HepG2 (cell line): ENCODE results near the gene SNPH. TPM values are rescaled to one million over a fixed set of nuclear protein-coding genes. Genes with fewer than 3 reads are reported as not detected.
A peak's percentile ranks its signal among the peaks of the same experiment; 100 is the strongest.

Experiments
- BCL3 ChIP-seq: sonication (generic); formaldehyde crosslinking; IDR thresholded peaks from 2 replicates; pipeline ENCODE4 v1.5.1; 2020; ENCODE audit warnings: mild to moderate bottlenecking, missing genetic modification reagents, moderate library complexity
- DRAP1 ChIP-seq: IDR thresholded peaks from 2 replicates; pipeline ENCODE4 v1.6.1; 2016; ENCODE audit warnings: missing genetic modification reagents, missing compliant biosample characterization
- E2F5 ChIP-seq: sonication (generic); formaldehyde crosslinking; conservative IDR thresholded peaks from 2 replicates; pipeline ENCODE4 v1.4.0; 2020; ENCODE audit warnings: missing genetic modification reagents
- FOXC1 ChIP-seq: sonication (generic); formaldehyde crosslinking; IDR thresholded peaks from 2 replicates; pipeline ENCODE4 v1.8.0; 2022; ENCODE audit warnings: mild to moderate bottlenecking, missing genetic modification reagents, borderline replicate concordance
- GABPB1 ChIP-seq: IDR thresholded peaks from 2 replicates; pipeline ENCODE4 v1.6.1; 2016; ENCODE audit warnings: mild to moderate bottlenecking, missing genetic modification reagents, moderate library complexity, missing compliant biosample characterization
- KLF13 ChIP-seq: sonication (generic); formaldehyde crosslinking; IDR thresholded peaks from 2 replicates; pipeline ENCODE4 v1.4.0; 2020; ENCODE audit warnings: mild to moderate bottlenecking, missing genetic modification reagents
- MAFK ChIP-seq, 2 experiments: IDR thresholded peaks in 1 of 2; conservative IDR thresholded peaks in 1 of 2; 2 replicates each; pipeline ENCODE4 v1.6.1; 2011; ENCODE audit warnings: improper control_type of control experiment in 2 of 2, low read length in 2 of 2
- PAX8 ChIP-seq: sonication (generic); formaldehyde crosslinking; IDR thresholded peaks from 2 replicates; pipeline ENCODE4 v1.8.0; 2022; ENCODE audit warnings: mild to moderate bottlenecking, missing genetic modification reagents, borderline replicate concordance
- PHB2 ChIP-seq: fragments of 450-650 bp; IDR thresholded peaks from 2 replicates; pipeline ENCODE4 v1.6.1; 2018; ENCODE audit not compliant: partially characterized antibody
- POGZ ChIP-seq: sonication (generic); formaldehyde crosslinking; IDR thresholded peaks from 2 replicates; pipeline ENCODE4 v1.4.0; 2020; ENCODE audit warnings: mild to moderate bottlenecking, missing genetic modification reagents
- TARDBP ChIP-seq: sonication (generic); formaldehyde crosslinking; IDR thresholded peaks from 2 replicates; pipeline ENCODE4 v1.8.0; 2022; ENCODE audit warnings: mild to moderate bottlenecking, missing genetic modification reagents
- TCF12 ChIP-seq, 2 experiments: fragments of 450-650 bp in 1 of 2; sonication (generic) in 1 of 2; formaldehyde crosslinking in 1 of 2; IDR thresholded peaks; 2 replicates each; pipeline versions ENCODE4 v1.6.1 to v1.8.0; 2017 to 2022; ENCODE audit warnings: antibody characterized with exemption in 1 of 2, mild to moderate bottlenecking in 1 of 2, missing genetic modification reagents in 1 of 2, moderate library complexity in 1 of 2
- TCF7L2 ChIP-seq: IDR thresholded peaks from 2 replicates; pipeline ENCODE4 v1.6.1; 2011; ENCODE audit warnings: mild to moderate bottlenecking, low read depth, low read length, moderate library complexity
- ZNF12 ChIP-seq: sonication (generic); formaldehyde crosslinking; IDR thresholded peaks from 2 replicates; pipeline ENCODE4 v1.5.0; 2020; ENCODE audit warnings: missing genetic modification reagents
- ZNF687 ChIP-seq: sonication (generic); formaldehyde crosslinking; IDR thresholded peaks from 2 replicates; pipeline ENCODE4 v1.5.1; 2020; ENCODE audit warnings: mild to moderate bottlenecking, missing genetic modification reagents, moderate library complexity
- ZNF839 ChIP-seq: sonication (generic); formaldehyde crosslinking; IDR thresholded peaks from 2 replicates; pipeline ENCODE4 v1.4.0; 2020; ENCODE audit warnings: missing genetic modification reagents, mild to moderate bottlenecking, borderline replicate concordance
- ZSCAN29 ChIP-seq: sonication (generic); formaldehyde crosslinking; conservative IDR thresholded peaks from 2 replicates; pipeline ENCODE4 v1.4.0; 2020; ENCODE audit warnings: mild to moderate bottlenecking, missing genetic modification reagents
- polyA plus RNA-seq, 8 experiments: library from polyadenylated mRNA; depleted of rRNA in 3 of 8; stranded (reverse) in 7 of 8; unstranded in 1 of 8; fragments of >200 nt; fragmentation: Illumina TruSeq in 4 of 8; extraction: Trizol in 4 of 8; gene quantifications; 2 replicates each; pipeline versions ENCODE4 v1.2.1 to v1.2.3, GENCODE V29; 2011 to 2016; ENCODE audit warnings: low read depth in 4 of 8, missing spikeins in 1 of 8, mixed read lengths in 1 of 8; ENCODE audit not compliant: insufficient read depth in 1 of 8
- total RNA-seq, 5 experiments: library from RNA; depleted of rRNA; stranded (reverse); fragments of >200 nt; fragmentation: Illumina TruSeq; extraction: Trizol; gene quantifications; 2 replicates each; pipeline ENCODE4 v1.2.3, GENCODE V29; 2016; ENCODE audit warnings: low read depth in 1 of 5

SNPH gene
- total and polyA plus RNA-seq, 2 of the 13 experiments (the other 11 are each of a cell fraction or from before 2014, with no cell fraction given), result 0.09 TPM; not detected in 1

GRCh38 chr20:1225783-1226654 is 40.1 kb upstream of the SNPH start, which contains the start of gene RAD21L1 (continued):
- no peak for TF ChIP-seq ZNF12 (CRISPR knock-in tag)
- TF ChIP-seq GABPB1, result peak; percentile 44; the same call in 1 of the 2 replicates
- TF ChIP-seq ZNF839 (CRISPR knock-in tag), result peak; percentile 42; the same call in 1 of the 2 replicates
- TF ChIP-seq PAX8 (CRISPR knock-in tag), result peak; percentile 68; the same call in 1 of the 2 replicates
- TF ChIP-seq DRAP1, result no peak
- TF ChIP-seq TCF7L2, result no peak
- peak; percentile 86 for TF ChIP-seq FOXC1
- no peak for TF ChIP-seq POGZ (CRISPR knock-in tag)
- TF ChIP-seq MAFK (conservative IDR thresholded peaks at IDR 0.05 in 1 of 2, IDR thresholded peaks at IDR 0.05 in 1 of 2; ENCODE audit: low read length in 2 of 2), result no peak
- no peak for TF ChIP-seq TARDBP (CRISPR knock-in tag)
- TF ChIP-seq BCL3, result peak; percentile 51
- TF ChIP-seq ZNF687, result peak; percentile 85
- TF ChIP-seq PHB2, result no peak
- peak; percentile 37; the same call in 1 of the 2 replicates for TF ChIP-seq KLF13 (CRISPR knock-in tag)
- no peak for TF ChIP-seq TCF12 (IDR thresholded peaks at IDR 0.05)
- peak; percentile 86; the same call in 1 of the 2 replicates for TF ChIP-seq TCF12 (CRISPR knock-in tag; IDR thresholded peaks at IDR 0.05)
- peak; percentile 44; the same call in 1 of the 2 replicates for TF ChIP-seq ZSCAN29
- 0 out of 2 replicates have a peak, but pooled peaks have one; percentile 8 for TF ChIP-seq E2F5 (CRISPR knock-in tag)
